Measurements from ENCODE around the gene UTP4.

The UTP4 gene

GRCh38 chr16:69095193-69095592, 37.3 kb upstream of the UTP4 start:
- H3K9me3 ChIP-seq: no peaks in the 10 kb centered on the region
- intact Hi-C loops (cut with DNase I; ENCODE audit: low total_unique reads): no loop called here
- no peak for DNase-seq
- no peaks in the 10 kb centered on the region for H3K4me1 ChIP-seq
- H3K27ac ChIP-seq: no peak overlapping the region
- no peak overlapping the region for H3K4me3 ChIP-seq
- no peaks in the 10 kb centered on the region for H3K27me3 ChIP-seq
- no peaks in the 10 kb centered on the region for H3K36me3 ChIP-seq
- no peak for TF ChIP-seq CTCF (IDR thresholded peaks at IDR 0.05)

- Histone ChIP-seq H3K4me1 (peaks cover 0 to 2% (median under 1%) of the 10 kb centered on the region in 4 donors), H3K27me3 (no peaks in the 10 kb centered on the region), H3K9me3 (no peaks in the 10 kb centered on the region), H3K36me3 (no peaks in the 10 kb centered on the region), H3K4me3 (no peak overlapping the region), H3K27ac (no peak overlapping the region)
- intact Hi-C loops (cut with DNase I; ENCODE audit: low total_unique reads): no loop called here
- DNase-seq: no peak
- TF ChIP-seq CTCF (IDR thresholded peaks at IDR 0.05): no peak
Measured at GRCh38 chr16:69100071-69100691, 32.3 kb upstream of the UTP4 start.

GRCh38 chr16:69105501-69106361, 26.7 kb upstream of the UTP4 start, which contains the start of gene HAS3:
TSS of gene HAS3 (plus strand) at chr16:69105653. CDS start at chr16:69109396, 3,743 bp downstream.
- DNase-seq: no peak
- Histone ChIP-seq H3K27me3 (peaks cover 0 to 2% of the 10 kb centered on the region in 2 donors), H3K4me3 (peak within 1 kb of the TSS; percentile 51 to 58), H3K27ac (no peak within 1 kb of the TSS), H3K36me3 (peaks cover 9 to 16% (median 15%) of the 10 kb centered on the region in 3 donors), H3K9me3 (no peaks in the 10 kb centered on the region), H3K4me1 (peaks cover 13 to 36% (median 30%) of the 10 kb centered on the region in 4 donors)
- intact Hi-C loops (cut with DNase I; ENCODE audit: low total_unique reads): no loop called here
- TF ChIP-seq CTCF (IDR thresholded peaks at IDR 0.05): no peak

GRCh38 chr16:69106491-69107315, 25.7 kb upstream of the UTP4 start:
- no peak for TF ChIP-seq CTCF (IDR thresholded peaks at IDR 0.05)
- Histone ChIP-seq H3K27me3 (peaks cover 0 to 2% of the 10 kb centered on the region in 2 donors), H3K9me3 (no peaks in the 10 kb centered on the region), H3K4me1 (peaks cover 13 to 36% (median 30%) of the 10 kb centered on the region in 4 donors), H3K36me3 (peaks cover 9 to 22% (median 15%) of the 10 kb centered on the region in 3 donors), H3K4me3 (peak overlapping the region; percentile 51 to 58), H3K27ac (no peak overlapping the region)
- DNase-seq: peak in 1 of 2 donors; percentile 60
- intact Hi-C loops (cut with DNase I; ENCODE audit: low total_unique reads): no loop called here

- peaks cover 0 to 2% of the 10 kb centered on the region in 2 donors for H3K27me3 ChIP-seq
- DNase-seq: peak in 1 of 2 donors; percentile 65
- TF ChIP-seq CTCF (IDR thresholded peaks at IDR 0.05): no peak
- intact Hi-C loops (cut with DNase I; ENCODE audit: low total_unique reads): no loop called here
- H3K27ac ChIP-seq: no peak overlapping the region
- H3K4me1 ChIP-seq: peaks cover 13 to 39% (median 30%) of the 10 kb centered on the region in 4 donors
- no peaks in the 10 kb centered on the region for H3K9me3 ChIP-seq
- peaks cover 9 to 27% (median 15%) of the 10 kb centered on the region in 3 donors for H3K36me3 ChIP-seq
- H3K4me3 ChIP-seq: peak overlapping the region; percentile 51 to 58
Measured at GRCh38 chr16:69107316-69107962, 25.0 kb upstream of the UTP4 start.
